PC-3 (cell line): ENCODE measurements around the gene FGF12. TPM values are rescaled to one million over a fixed set of nuclear protein-coding genes. Genes with fewer than 3 reads are reported as not detected.

Experiments used
- ATAC-seq: fragments of 200-7000 bp; cut with Tn5 transposase; 2 replicates; pipeline ENCODE4 v1.9.1; 2020; ENCODE audit warnings: mild to moderate bottlenecking, moderate library complexity
- BruUV-seq: library from RNA; stranded (reverse); fragments of 400-500 nt; replicated peaks from 2 replicates; lab custom pipeline; 2021; lab: Mats Ljungman, UMichigan
- CTCF ChIA-PET: fragments of 300-600 bp; sonication (Branson Sonifier 250); formaldehyde crosslinking; loops from one replicate; lab custom pipeline; 2022; ENCODE audit warnings: antibody characterized with exemption; lab: Charles Lee
- POLR2A ChIA-PET: fragments of 300-600 bp; sonication (Branson Sonifier 250); formaldehyde crosslinking; loops from one replicate; lab custom pipeline; 2022; ENCODE audit warnings: antibody characterized with exemption; ENCODE audit not compliant: unreplicated experiment; lab: Charles Lee
- DNase-seq: peaks from one replicate; pipeline ENCODE4 v3.0.0-alpha.2; 2015
- H2AFZ ChIP-seq: fragments of 300-600 bp; sonication (generic); 2 replicates; pipeline ENCODE4 v1.6.0; 2016; ENCODE audit warnings: antibody characterized with exemption, low read length
- H3F3A ChIP-seq: fragments of 300-600 bp; sonication (generic); one replicate; pipeline ENCODE4 v1.6.0; 2017; ENCODE audit warnings: antibody characterized with exemption, low read length, control low read depth, mild to moderate bottlenecking; ENCODE audit not compliant: unreplicated experiment
- H3K27ac ChIP-seq: fragments of 300-600 bp; sonication (generic); 2 replicates; pipeline ENCODE4 v1.5.1; 2016; ENCODE audit warnings: mild to moderate bottlenecking, low read length
- H3K27me3 ChIP-seq: fragments of 300-600 bp; sonication (generic); 2 replicates; pipeline ENCODE4 v1.6.1; 2016; ENCODE audit warnings: low read length, mixed read lengths
- H3K36me3 ChIP-seq: fragments of 300-600 bp; sonication (generic); 2 replicates; pipeline ENCODE4 v1.6.1; 2016; ENCODE audit warnings: low read depth, mixed run types, low read length, mixed read lengths
- H3K4me1 ChIP-seq: fragments of 300-600 bp; sonication (generic); 2 replicates; pipeline ENCODE4 v1.5.1; 2016; ENCODE audit warnings: low read length; ENCODE audit not compliant: insufficient read depth
- H3K4me2 ChIP-seq: fragments of 300-600 bp; sonication (generic); 2 replicates; pipeline ENCODE4 v1.6.0; 2016; ENCODE audit warnings: low read length
- H3K4me3 ChIP-seq: fragments of 300-600 bp; sonication (generic); 2 replicates; pipeline ENCODE4 v1.5.1; 2016; ENCODE audit warnings: mild to moderate bottlenecking, low read length, mixed read lengths
- H3K79me2 ChIP-seq: fragments of 300-600 bp; sonication (generic); 2 replicates; pipeline ENCODE4 v1.6.1; 2017; ENCODE audit warnings: low read length, mixed read lengths
- H3K9ac ChIP-seq: fragments of 300-600 bp; sonication (generic); 2 replicates; pipeline ENCODE4 v1.6.0; 2016; ENCODE audit warnings: mild to moderate bottlenecking, low read length
- H3K9me2 ChIP-seq: fragments of 300-600 bp; sonication (generic); replicated peaks from 2 replicates; pipeline ENCODE4 v1.6.1; 2016; ENCODE audit warnings: mixed run types, low read length, mixed read lengths
- H3K9me3 ChIP-seq: fragments of 300-600 bp; sonication (generic); 2 replicates; pipeline ENCODE4 v1.6.1; 2016; ENCODE audit warnings: low read length, mixed read lengths
- H4K20me1 ChIP-seq: fragments of 300-600 bp; sonication (generic); 2 replicates; pipeline ENCODE4 v1.6.1; 2016; ENCODE audit warnings: low read length, mixed read lengths
- EZH2 ChIP-seq: fragments of 300-600 bp; sonication (generic); IDR thresholded peaks from one replicate; pipeline ENCODE4 v1.6.1; 2017; ENCODE audit warnings: antibody characterized with exemption, mild to moderate bottlenecking, low read length; ENCODE audit not compliant: unreplicated experiment
- EZH2phosphoT487 ChIP-seq: fragments of 300-600 bp; sonication (generic); IDR thresholded peaks from 2 replicates; pipeline ENCODE4 v1.6.1; 2018; ENCODE audit warnings: mild to moderate bottlenecking, antibody characterized with exemption, low read length, borderline replicate concordance
- intact Hi-C: fragments of 100-400 bp; cut with micrococcal nuclease; formaldehyde crosslinking; loops from 2 replicates; pipeline ENCODE4 v1.9.0; 2023
- total RNA-seq: library from RNA; depleted of rRNA; stranded (reverse); fragments of >200 nt; gene quantifications from 2 replicates; pipeline ENCODE4 v1.2.3, GENCODE V29; 2014
- TF ChIP-seq, protein P1 (sequence below): fragments of 300-600 bp; sonication (generic); conservative IDR thresholded peaks from 2 replicates; pipeline ENCODE4 v1.5.1; 2017; ENCODE audit warnings: antibody characterized with exemption, low read depth, mild to moderate bottlenecking, low read length

FGF12 gene
- total RNA-seq, 1 experiment from 2014 or later: not detected

DNA sequence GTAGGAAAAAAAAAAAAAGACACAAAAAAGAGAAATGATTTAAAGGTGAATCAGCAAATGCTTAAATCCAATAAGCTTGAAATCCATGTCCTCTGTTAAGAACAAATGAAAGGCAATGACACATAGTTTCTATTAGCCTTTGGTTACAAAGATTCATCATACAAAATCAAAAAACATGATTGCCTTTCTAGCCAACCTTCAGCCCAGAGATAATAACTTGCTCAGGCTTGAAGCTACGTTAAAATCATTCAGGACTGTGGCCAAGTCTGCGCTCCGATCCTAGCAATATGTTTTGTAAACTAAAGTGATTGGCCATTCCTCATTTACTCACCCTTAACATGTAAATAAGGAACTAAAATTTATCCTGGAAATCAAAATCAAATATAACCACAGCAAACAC lies 556.7 kb downstream of the FGF12 start:
- H3K9me3 ChIP-seq: no peaks in the 10 kb centered on the region
- no peaks in the 10 kb centered on the region for H3K9me2 ChIP-seq
- H2AFZ ChIP-seq: no peak overlapping the region
- DNase-seq (no peak), ATAC-seq (no peak)
- no TSS peak for BruUV-seq
- no peak overlapping the region for H3K4me2 ChIP-seq
- no peak overlapping the region for H3K4me3 ChIP-seq
- ChIA-PET CTCF (no interaction called here), POLR2A (no interaction called here)
- no peak overlapping the region for H3K9ac ChIP-seq
- no peak overlapping the region for H3K27ac ChIP-seq
- no peaks in the 10 kb centered on the region for H3K4me1 ChIP-seq
- intact Hi-C loops: no loop called here
- H3K79me2 ChIP-seq: no peaks in the 10 kb centered on the region
- H3K27me3 ChIP-seq: peaks cover 21% of the 10 kb centered on the region
- no peaks in the 10 kb centered on the region for H3K36me3 ChIP-seq
- H3F3A ChIP-seq: no peaks in the 10 kb centered on the region
- TF ChIP-seq, protein P1, sequence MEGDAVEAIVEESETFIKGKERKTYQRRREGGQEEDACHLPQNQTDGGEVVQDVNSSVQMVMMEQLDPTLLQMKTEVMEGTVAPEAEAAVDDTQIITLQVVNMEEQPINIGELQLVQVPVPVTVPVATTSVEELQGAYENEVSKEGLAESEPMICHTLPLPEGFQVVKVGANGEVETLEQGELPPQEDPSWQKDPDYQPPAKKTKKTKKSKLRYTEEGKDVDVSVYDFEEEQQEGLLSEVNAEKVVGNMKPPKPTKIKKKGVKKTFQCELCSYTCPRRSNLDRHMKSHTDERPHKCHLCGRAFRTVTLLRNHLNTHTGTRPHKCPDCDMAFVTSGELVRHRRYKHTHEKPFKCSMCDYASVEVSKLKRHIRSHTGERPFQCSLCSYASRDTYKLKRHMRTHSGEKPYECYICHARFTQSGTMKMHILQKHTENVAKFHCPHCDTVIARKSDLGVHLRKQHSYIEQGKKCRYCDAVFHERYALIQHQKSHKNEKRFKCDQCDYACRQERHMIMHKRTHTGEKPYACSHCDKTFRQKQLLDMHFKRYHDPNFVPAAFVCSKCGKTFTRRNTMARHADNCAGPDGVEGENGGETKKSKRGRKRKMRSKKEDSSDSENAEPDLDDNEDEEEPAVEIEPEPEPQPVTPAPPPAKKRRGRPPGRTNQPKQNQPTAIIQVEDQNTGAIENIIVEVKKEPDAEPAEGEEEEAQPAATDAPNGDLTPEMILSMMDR: no peak
- no peak for TF ChIP-seq EZH2phosphoT487
- TF ChIP-seq EZH2: no peak
- H4K20me1 ChIP-seq: no peaks in the 10 kb centered on the region

DNA sequence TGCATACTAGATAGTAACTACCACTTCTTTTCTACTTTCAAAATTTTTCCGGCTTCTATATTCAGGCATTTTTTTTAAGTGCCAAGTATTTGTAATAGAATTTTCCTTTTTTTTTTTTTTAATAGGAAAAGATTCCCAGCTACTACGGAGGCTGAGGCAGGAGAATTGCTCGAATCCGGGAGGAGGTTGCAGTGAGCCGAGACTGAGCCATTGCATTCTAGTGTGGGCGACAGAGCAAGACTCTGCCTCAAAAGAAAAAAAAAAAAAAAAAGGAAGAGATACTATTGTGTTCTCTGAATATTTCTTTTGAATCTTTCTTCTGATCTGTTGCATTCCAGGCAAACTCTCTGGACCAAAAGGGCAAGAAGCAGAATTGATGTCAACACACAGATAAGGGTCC lies 557.3 kb downstream of the FGF12 start:
- no TSS peak for BruUV-seq
- no peak overlapping the region for H3K4me2 ChIP-seq
- H3K27me3 ChIP-seq: peaks cover 21% of the 10 kb centered on the region
- H3K27ac ChIP-seq: no peak overlapping the region
- ChIA-PET CTCF (no interaction called here), POLR2A (no interaction called here)
- DNase-seq (no peak), ATAC-seq (no peak)
- H3K4me1 ChIP-seq: no peaks in the 10 kb centered on the region
- no peaks in the 10 kb centered on the region for H3K79me2 ChIP-seq
- no peak overlapping the region for H2AFZ ChIP-seq
- no peak overlapping the region for H3K4me3 ChIP-seq
- no peaks in the 10 kb centered on the region for H3F3A ChIP-seq
- intact Hi-C loops: no loop called here
- TF ChIP-seq EZH2 (no peak), EZH2phosphoT487 (no peak)
- TF ChIP-seq, protein P1: no peak
- no peaks in the 10 kb centered on the region for H3K36me3 ChIP-seq
- no peaks in the 10 kb centered on the region for H4K20me1 ChIP-seq
- H3K9me3 ChIP-seq: no peaks in the 10 kb centered on the region
- H3K9ac ChIP-seq: no peak overlapping the region
- no peaks in the 10 kb centered on the region for H3K9me2 ChIP-seq

GRCh38 chr3:192169332-192169915 lies 557.9 kb downstream of the FGF12 start:
- no TSS peak for BruUV-seq
- no peaks in the 10 kb centered on the region for H3K9me2 ChIP-seq
- ATAC-seq (no peak), DNase-seq (no peak)
- peaks cover 20% of the 10 kb centered on the region for H3K27me3 ChIP-seq
- no peak overlapping the region for H2AFZ ChIP-seq
- TF ChIP-seq, protein P1: no peak
- TF ChIP-seq EZH2 (no peak), EZH2phosphoT487 (no peak)
- H3K4me1 ChIP-seq: no peaks in the 10 kb centered on the region
- no peaks in the 10 kb centered on the region for H3K79me2 ChIP-seq
- H3K27ac ChIP-seq: no peak overlapping the region
- POLR2A ChIA-PET: no interaction called here
- no peaks in the 10 kb centered on the region for H3K36me3 ChIP-seq
- no peak overlapping the region for H3K4me2 ChIP-seq
- H4K20me1 ChIP-seq: no peaks in the 10 kb centered on the region
- no peak overlapping the region for H3K4me3 ChIP-seq
- no peaks in the 10 kb centered on the region for H3K9me3 ChIP-seq
- CTCF ChIA-PET: no interaction called here
- H3F3A ChIP-seq: no peaks in the 10 kb centered on the region
- H3K9ac ChIP-seq: no peak overlapping the region
- intact Hi-C loops: no loop called here
